Neural cell (in vitro differentiated cells): Measurements from ENCODE around the gene CDC25B. TPM values are rescaled to one million over a fixed set of nuclear protein-coding genes. Genes with fewer than 3 reads are reported as not detected.
A peak's percentile ranks its signal among the peaks of the same experiment; 100 is the strongest.

ENCODE experiments used
- H2AFZ ChIP-seq: fragments of 200-600, 300-800 bp; sonication (generic), shearing (Covaris generic); 2 replicates; pipeline ENCODE4 v1.6.0; 2014; ENCODE audit warnings: low read depth, mild to moderate bottlenecking, antibody characterized with exemption, low read length, moderate library complexity
- H3F3A ChIP-seq: fragments of 200-600 bp; shearing (Covaris generic); 2 replicates; pipeline ENCODE4 v1.6.1; 2016; ENCODE audit warnings: mild to moderate bottlenecking, moderate library complexity, mixed read lengths, antibody characterized with exemption, low read length; ENCODE audit not compliant: insufficient read depth, poor library complexity, severe bottlenecking
- H3K27ac ChIP-seq: fragments of 200-600, 300-800 bp; sonication (generic), shearing (Covaris generic); 2 replicates; pipeline ENCODE4 v1.5.1; 2014; ENCODE audit warnings: mild to moderate bottlenecking, low read length, moderate library complexity
- H3K27me3 ChIP-seq: fragments of 300-800, 200-600 bp; sonication (generic), shearing (Covaris generic); 2 replicates; pipeline ENCODE4 v1.6.0; 2014; ENCODE audit warnings: mild to moderate bottlenecking, low read depth, low read length, moderate library complexity; ENCODE audit not compliant: insufficient read depth
- H3K36me3 ChIP-seq: fragments of 300-800, 200-600 bp; sonication (generic), shearing (Covaris generic); 2 replicates; pipeline ENCODE4 v1.5.1; 2014; ENCODE audit warnings: mild to moderate bottlenecking, antibody characterized with exemption, low read length, moderate library complexity; ENCODE audit not compliant: insufficient read depth
- H3K4me2 ChIP-seq: fragments of 300-800, 200-600 bp; sonication (generic), shearing (Covaris generic); 2 replicates; pipeline ENCODE4 v1.6.0; 2014; ENCODE audit warnings: mild to moderate bottlenecking, low read length
- H3K4me3 ChIP-seq: fragments of 300-800, 200-600 bp; sonication (generic), shearing (Covaris generic); 2 replicates; pipeline ENCODE4 v1.5.1; 2014; ENCODE audit warnings: mild to moderate bottlenecking, low read length, moderate library complexity
- H3K79me2 ChIP-seq: fragments of 200-600 bp; shearing (Covaris generic); replicated peaks from 2 replicates; pipeline ENCODE4 v1.6.0; 2014; ENCODE audit warnings: mild to moderate bottlenecking, low read length, moderate library complexity; ENCODE audit not compliant: insufficient read depth
- H3K9ac ChIP-seq: fragments of 300-800, 200-600 bp; sonication (generic), shearing (Covaris generic); 2 replicates; pipeline ENCODE4 v1.6.1; 2016; ENCODE audit warnings: mild to moderate bottlenecking, low read length, mixed read lengths
- H3K9me2 ChIP-seq: fragments of 200-600 bp; shearing (Covaris generic); 2 replicates; pipeline ENCODE4 v1.6.1; 2016; ENCODE audit warnings: mild to moderate bottlenecking, low read length, mixed read lengths; ENCODE audit not compliant: insufficient read depth
- H3K9me3 ChIP-seq: fragments of 200-600, 300-800 bp; sonication (generic), shearing (Covaris generic); 2 replicates; pipeline ENCODE4 v1.6.1; 2016; ENCODE audit warnings: mild to moderate bottlenecking, mixed run types, low read length, moderate library complexity, mixed read lengths
- H4K20me1 ChIP-seq: fragments of 200-600 bp; shearing (Covaris generic); 2 replicates; pipeline ENCODE4 v1.6.1; 2016; ENCODE audit warnings: mild to moderate bottlenecking, mixed run types; ENCODE audit not compliant: insufficient read depth
- EP300 ChIP-seq: fragments of 450-650 bp; conservative IDR thresholded peaks from 2 replicates; pipeline ENCODE4 v1.6.1; 2014; ENCODE audit warnings: antibody characterized with exemption, mild to moderate bottlenecking, moderate library complexity; ENCODE audit not compliant: poor library complexity, severe bottlenecking
- EZH2 ChIP-seq: fragments of 200-600, 300-800 bp; shearing (Covaris generic), sonication (generic); IDR thresholded peaks from 2 replicates; pipeline ENCODE4 v1.6.1; 2014; ENCODE audit warnings: antibody characterized with exemption, low read length, borderline replicate concordance, mild to moderate bottlenecking; ENCODE audit not compliant: insufficient read depth, poor library complexity, severe bottlenecking
- MXI1 ChIP-seq: fragments of 450-650 bp; conservative IDR thresholded peaks from 2 replicates; pipeline ENCODE4 v1.6.1; 2014; ENCODE audit warnings: antibody characterized with exemption, mild to moderate bottlenecking; ENCODE audit not compliant: poor library complexity, severe bottlenecking
- POLR2AphosphoS5 ChIP-seq: IDR thresholded peaks from 2 replicates; pipeline ENCODE4 v1.6.1; 2012
- RAD21 ChIP-seq: fragments of 450-650 bp; conservative IDR thresholded peaks from 2 replicates; pipeline ENCODE4 v1.6.1; 2014; ENCODE audit warnings: antibody characterized with exemption, mild to moderate bottlenecking, moderate library complexity
- REST ChIP-seq: IDR thresholded peaks from 2 replicates; pipeline ENCODE4 v1.6.1; 2012; ENCODE audit warnings: borderline replicate concordance
- SMC3 ChIP-seq: fragments of 450-650 bp; conservative IDR thresholded peaks from 2 replicates; pipeline ENCODE4 v1.6.1; 2014; ENCODE audit warnings: antibody characterized with exemption, mild to moderate bottlenecking, moderate library complexity; ENCODE audit not compliant: poor library complexity
- TAF1 ChIP-seq: IDR thresholded peaks from 2 replicates; pipeline ENCODE4 v1.6.1; 2012; ENCODE audit warnings: low read depth
- polyA plus RNA-seq: library from polyadenylated mRNA; depleted of rRNA; stranded (reverse); fragments of >200 nt; gene quantifications from 2 replicates; pipeline ENCODE4 v1.2.3, GENCODE V29; 2014
- TF ChIP-seq, protein P1 (sequence below): fragments of 450-650 bp; IDR thresholded peaks from 2 replicates; pipeline ENCODE4 v1.5.1; 2014; ENCODE audit warnings: antibody characterized with exemption, mild to moderate bottlenecking, moderate library complexity; ENCODE audit not compliant: poor library complexity, severe bottlenecking

Gene CDC25B
- polyA plus RNA-seq, 1 donor from 2014 or later, result 26.5 TPM

GRCh38 chr20:3800256-3800877 is 4.3 kb downstream of the CDC25B start:
- H3K4me2 ChIP-seq, result no peak overlapping the region
- no peaks in the 10 kb centered on the region for H3K79me2 ChIP-seq
- no peak overlapping the region for H3K4me3 ChIP-seq
- H3K9me3 ChIP-seq, result no peaks in the 10 kb centered on the region
- H3F3A ChIP-seq, result no peaks in the 10 kb centered on the region
- TF ChIP-seq EZH2 (no peak), MXI1 (no peak), REST (no peak), TAF1 (no peak), EP300 (no peak), SMC3 (no peak), RAD21 (no peak), POLR2AphosphoS5 (no peak)
- TF ChIP-seq, protein P1, sequence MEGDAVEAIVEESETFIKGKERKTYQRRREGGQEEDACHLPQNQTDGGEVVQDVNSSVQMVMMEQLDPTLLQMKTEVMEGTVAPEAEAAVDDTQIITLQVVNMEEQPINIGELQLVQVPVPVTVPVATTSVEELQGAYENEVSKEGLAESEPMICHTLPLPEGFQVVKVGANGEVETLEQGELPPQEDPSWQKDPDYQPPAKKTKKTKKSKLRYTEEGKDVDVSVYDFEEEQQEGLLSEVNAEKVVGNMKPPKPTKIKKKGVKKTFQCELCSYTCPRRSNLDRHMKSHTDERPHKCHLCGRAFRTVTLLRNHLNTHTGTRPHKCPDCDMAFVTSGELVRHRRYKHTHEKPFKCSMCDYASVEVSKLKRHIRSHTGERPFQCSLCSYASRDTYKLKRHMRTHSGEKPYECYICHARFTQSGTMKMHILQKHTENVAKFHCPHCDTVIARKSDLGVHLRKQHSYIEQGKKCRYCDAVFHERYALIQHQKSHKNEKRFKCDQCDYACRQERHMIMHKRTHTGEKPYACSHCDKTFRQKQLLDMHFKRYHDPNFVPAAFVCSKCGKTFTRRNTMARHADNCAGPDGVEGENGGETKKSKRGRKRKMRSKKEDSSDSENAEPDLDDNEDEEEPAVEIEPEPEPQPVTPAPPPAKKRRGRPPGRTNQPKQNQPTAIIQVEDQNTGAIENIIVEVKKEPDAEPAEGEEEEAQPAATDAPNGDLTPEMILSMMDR, result no peak
- no peaks in the 10 kb centered on the region for H3K36me3 ChIP-seq
- no peaks in the 10 kb centered on the region for H3K9me2 ChIP-seq
- H2AFZ ChIP-seq, result no peak overlapping the region
- peak overlapping the region; percentile 53 for H3K27ac ChIP-seq
- no peaks in the 10 kb centered on the region for H3K27me3 ChIP-seq
- H3K9ac ChIP-seq, result peak overlapping the region; percentile 61
- H4K20me1 ChIP-seq, result no peaks in the 10 kb centered on the region

- Histone ChIP-seq H3K9me2 (no peaks in the 10 kb centered on the region), H3K79me2 (no peaks in the 10 kb centered on the region), H2AFZ (no peak overlapping the region), H3K27me3 (no peaks in the 10 kb centered on the region), H3K9ac (no peak overlapping the region), H3K4me2 (no peak overlapping the region), H4K20me1 (no peaks in the 10 kb centered on the region), H3K36me3 (no peaks in the 10 kb centered on the region), H3K9me3 (no peaks in the 10 kb centered on the region), H3K27ac (no peak overlapping the region), H3K4me3 (no peak overlapping the region), H3F3A (no peaks in the 10 kb centered on the region)
- no peak for TF ChIP-seq EP300
- TF ChIP-seq TAF1, result no peak
- TF ChIP-seq RAD21, result no peak
- no peak for TF ChIP-seq SMC3
- no peak for TF ChIP-seq EZH2
- TF ChIP-seq, protein P1, result no peak
- no peak for TF ChIP-seq MXI1
Measured at GRCh38 chr20:3800878-3801260, 4.8 kb downstream of the CDC25B start.
